Stimulated activated CD4-positive, alpha-beta T cell treated with anti-CD3 and anti-CD28 coated beads, Interleukin-15, amount 100 ng/mL, for 48 hours (primary cell): ENCODE measurements around the gene ANKRD53.
A peak's percentile ranks its signal among the peaks of the same experiment; 100 is the strongest.
"Not testable (repeated sequence)": the region's sequence is repeated elsewhere in the genome, so short reads cannot be mapped to it uniquely, and the experiment has no call there.

Source experiments
- DNase-seq, 2 donors: peaks; one replicate each; pipeline ENCODE4 v3.0.0-alpha.2; 2020; ENCODE audit warnings: low read depth in 2 of 2

The ANKRD53 gene

DNA sequence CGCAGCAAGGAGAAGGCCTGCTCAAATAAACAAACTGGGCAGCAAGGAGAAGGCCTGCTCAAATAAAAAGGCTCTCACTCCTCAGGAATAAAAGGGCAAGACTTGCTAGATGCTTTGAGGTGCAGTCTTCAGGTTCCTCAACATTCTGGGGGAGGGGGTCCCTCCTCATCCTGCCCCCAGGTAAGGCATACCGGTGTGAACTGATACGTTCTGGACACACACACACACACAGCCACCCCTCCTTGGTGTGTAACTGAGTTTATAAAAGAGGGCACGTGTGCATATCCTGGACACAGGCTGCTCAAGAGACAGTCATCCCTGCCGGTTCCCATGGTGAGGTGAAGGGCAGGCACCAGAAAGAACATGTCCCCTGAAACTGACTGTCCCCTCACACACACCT, 11.8 kb downstream of the ANKRD53 start:
- no peak for DNase-seq

DNA sequence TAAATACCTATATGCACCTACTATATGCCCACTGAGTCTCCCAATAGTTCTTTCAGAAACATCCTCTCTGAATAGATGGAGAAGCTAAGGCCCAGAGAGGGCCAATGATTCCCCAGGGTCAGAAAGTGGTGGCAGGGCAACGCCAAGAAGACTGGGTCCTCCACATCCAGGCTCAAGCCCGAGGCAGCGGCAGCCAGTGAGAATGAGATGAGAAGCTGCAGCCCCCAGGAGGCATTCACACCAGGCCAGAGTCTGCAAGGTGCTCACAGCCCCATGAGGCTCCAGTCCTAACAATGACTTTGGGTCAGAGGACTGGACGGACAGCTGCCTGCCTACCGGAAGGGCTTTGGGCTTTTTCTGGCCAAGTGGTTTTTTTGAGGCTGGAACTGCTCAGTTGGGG, 12.7 kb downstream of the ANKRD53 start:
- DNase-seq = no peak

DNA sequence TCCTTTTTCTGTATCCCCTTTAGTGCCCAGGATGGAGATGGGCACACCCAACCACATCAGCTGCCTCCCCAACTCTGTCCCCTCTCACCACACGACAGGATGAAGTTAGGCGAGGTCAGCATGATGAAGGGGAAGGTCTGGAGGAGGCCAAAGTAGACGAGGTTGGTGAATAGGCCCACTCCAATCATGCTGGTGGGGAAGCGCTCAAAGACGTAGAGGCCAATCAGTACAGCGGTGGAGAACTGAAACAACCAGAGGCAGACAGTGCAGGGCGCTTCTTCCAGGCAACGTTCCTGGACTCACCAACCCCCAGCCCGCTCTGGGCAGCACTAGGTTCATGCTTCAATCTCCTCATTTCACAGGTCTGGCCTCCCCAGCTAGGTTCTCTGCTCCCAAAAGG, 13.3 kb downstream of the ANKRD53 start:
- no peak for DNase-seq

DNA sequence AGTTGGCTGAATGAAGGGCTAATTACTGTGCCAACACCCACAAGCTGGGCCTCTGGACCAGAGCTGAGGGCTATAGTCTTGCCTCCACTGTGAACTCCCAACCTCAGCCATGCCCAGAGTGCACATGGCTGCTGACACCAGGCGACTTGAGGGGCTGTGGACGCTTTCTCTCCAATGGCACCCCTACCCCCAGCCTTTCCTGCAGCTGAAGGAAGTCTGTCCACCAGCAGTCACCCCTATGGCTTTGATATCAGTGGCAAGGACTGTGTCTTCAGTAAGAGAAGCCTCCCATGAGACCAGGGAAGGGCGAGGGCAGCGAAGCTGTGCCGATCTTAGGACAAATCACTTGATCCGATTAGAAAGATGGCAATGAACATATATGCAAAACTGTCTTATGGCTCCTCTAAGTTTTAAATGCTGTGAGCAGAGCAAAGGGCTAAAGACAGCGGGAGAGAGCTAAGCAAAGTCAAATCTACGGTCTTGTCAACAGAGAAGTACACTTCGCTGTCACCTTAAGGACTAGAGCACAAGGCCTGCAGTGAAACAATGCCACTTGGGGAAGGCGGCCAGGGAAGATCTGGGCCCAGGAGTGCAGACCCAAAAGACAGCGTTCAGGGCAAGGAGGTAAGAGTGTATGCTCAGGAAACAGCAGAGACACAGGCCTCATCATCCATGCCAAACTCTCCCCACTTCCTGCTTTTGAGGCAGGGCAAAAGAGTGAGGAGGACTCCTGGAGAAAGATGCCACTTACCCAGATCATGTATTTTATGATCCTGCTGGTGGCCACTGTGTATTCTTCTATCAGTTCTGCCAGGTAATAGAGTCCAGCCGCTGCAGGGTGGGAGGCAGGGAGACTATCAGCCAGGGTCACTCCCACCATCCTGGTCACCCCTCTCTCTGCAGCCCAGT, 14.8 kb downstream of the ANKRD53 start:
- DNase-seq = no peak

DNA sequence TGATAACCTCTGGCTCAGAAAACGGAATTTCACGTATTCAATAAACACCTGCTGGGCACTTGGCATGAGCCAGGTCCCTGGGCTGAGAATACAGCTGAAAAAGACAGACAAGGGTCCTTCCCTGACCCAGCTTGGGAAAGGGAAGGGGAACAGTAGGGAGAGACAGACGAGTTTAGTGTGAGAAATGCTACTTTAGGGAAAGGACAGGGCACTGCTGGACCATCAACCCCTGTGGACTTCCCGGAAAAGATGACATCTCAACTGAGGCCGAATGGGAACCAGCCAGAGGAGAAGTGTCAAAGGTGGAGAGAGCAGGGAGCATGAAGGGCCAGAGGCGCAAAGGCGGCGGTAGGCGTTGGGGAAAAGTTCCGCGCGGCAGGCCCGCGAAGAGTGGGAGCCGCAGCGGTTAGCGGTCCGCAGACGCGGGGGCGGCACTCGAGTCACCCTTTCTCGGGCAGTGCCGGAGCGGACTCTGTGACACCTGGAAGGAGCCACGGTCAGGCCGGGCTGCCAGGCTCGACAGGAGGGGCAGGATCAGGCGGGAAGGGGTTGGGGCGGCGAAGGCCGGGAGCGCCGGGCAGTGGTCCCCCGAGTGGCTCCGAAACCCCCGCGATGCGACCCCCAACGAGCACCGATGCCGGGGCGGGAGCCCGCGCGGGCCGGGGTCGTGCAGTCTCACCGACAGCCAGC, 15.7 kb downstream of the ANKRD53 start:
- no peak for DNase-seq

DNA sequence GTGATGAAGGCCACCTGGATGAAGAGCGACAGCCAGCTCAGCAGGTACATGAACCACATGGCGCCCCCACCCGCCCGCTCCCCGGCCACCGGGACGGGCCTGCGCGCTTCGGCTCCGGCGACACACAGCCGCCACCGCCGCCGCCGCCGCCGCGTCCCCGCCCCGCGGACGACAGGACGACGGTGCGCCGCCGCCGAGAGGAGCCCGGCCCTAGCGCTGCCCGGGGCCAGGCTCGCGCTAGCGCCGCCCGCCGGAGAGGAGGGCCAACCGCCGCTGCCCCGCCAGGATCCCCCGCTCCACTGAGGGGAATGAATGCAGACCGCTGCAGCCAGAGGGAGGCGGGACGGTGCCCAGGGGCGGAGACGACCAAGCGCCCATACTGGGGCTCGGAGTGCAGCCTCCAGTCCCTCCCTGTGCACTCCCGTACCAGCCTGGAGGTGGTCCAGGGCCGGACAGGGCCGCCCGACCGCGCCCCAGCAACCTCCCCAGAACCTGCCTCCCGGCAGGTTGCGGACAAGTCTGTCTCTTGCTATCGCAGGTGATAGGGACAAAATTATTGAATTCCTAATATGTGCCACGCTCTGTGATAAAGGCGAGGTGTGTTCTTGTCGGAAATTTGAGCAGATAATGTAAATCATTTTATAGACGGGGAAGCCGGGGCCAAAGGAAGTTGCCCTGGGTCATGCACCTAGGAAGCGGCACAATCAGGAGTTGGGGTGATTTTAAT, 16.4 kb downstream of the ANKRD53 start, which contains the start of gene TEX261:
TSS of gene TEX261 (minus strand) at position 175 of the 727 bp plus-strand sequence. CDS start at position 59, 116 bp downstream.
- peak; percentile 81 to 90 for DNase-seq

DNA sequence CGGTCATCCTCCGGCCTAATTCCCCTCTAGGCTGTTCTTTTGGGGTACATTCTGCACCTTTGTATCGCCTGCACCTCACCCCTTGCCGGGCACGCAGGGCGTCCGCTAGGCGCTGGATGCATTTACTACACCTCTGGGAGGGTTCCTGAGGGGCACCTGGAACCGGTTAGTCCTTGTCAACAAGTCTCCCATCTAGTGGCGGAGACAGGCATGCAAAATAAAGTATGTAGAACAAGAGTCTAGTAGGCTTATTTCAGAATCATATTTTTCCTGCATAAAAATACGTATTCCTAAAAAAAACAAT, 16.9 kb downstream of the ANKRD53 start:
- DNase-seq = peak in 1 of 2 donors; percentile 40

DNA sequence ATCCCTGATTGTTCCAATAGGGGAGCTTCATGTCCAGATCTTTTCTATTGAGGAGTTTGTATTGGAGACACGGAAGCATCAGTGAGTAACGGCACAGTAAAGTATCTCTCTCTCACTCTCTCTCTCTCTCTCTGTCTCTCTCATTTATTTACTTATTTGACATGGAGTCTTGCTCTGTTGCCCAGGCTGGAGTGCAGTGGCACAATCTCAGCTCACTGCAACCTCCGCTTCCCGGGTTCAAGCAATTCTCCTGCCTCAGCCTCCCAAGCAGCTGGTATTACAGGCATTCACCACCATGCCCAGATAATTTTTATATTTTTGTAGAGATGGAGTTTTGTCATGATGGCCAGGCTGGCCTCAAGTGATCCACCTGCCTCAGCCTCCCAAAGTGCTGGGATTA, 20.5 kb downstream of the ANKRD53 start:
- DNase-seq = not testable (repeated sequence)

DNA sequence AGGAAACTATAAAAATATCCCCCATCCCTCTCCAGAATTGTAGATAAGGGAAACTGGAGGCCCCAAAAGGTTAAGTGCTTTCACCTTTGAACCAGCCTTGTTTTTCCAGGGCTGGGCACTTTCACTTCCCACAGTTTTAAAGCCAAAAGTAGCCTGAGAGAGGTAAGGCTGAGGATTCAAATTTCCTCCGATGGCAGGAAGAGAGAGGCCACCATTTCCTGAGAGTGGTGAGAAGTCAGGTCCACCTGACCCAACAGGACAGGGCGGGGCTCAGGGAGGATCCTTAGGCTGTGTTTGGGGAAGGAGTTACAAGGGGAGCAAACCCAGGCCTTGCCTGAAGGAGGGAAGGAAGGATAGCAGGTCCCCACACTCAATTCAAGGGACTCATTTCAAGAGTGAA, 20.9 kb downstream of the ANKRD53 start:
- no peak for DNase-seq

DNA sequence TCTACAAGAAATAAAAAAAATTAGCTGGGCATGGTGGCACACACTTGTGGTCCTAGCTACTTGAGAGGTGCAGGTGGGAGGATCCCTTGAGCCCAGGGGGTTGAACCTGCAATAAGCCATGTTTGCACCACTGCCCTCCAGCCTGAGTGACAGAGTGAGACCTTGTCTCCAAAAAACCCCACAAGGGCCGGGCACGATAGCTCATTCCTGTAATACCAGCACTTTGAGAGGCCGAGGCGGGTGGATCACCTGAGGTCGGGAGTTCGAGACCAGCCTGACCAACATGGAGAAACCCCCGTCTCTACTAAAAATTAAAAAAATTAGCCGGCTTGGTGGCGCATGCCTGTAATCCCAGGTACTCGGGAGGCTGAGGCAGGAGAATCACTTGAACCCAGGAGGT, 21.5 kb downstream of the ANKRD53 start:
- DNase-seq = not testable (repeated sequence)

DNA sequence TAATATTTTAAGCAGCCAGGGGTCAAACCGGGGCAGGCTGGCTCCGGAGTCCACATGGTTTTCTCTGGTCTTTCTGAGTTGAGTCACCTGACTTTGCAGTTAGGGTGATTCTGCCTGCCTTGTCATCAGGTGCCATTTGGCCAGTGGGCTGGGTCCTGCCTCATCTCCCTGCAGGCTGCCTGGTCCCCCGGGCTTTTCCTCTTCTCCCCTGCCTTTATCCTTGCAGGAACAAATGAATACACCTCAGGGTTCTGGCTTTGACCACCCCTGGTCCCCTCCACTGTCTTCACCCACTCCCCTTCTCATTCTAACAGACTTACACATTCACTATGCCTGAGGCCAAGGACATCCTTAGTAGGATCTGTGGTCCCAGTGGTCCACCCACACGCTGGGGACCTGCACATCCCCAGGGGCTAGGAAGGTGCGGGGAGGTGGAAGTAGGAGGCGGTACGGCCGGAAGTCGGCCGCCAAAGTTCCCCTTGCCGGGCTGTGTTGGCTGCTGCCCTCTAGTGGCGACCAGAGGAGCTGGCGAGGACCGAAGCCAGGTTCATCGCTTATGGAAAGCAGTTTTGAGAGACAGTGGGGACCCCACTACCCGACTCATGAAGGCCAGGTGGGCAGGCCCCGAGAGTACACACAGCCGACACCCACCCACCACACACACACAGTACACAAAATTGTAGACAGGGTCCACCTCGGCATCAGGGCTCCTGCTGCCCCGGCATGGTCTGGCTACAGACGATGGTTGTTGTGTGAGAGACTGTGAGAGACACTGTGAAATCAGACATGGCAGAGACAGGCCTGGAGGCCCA, 22.6 kb downstream of the ANKRD53 start:
- peak; percentile 72 to 80 for DNase-seq

DNA sequence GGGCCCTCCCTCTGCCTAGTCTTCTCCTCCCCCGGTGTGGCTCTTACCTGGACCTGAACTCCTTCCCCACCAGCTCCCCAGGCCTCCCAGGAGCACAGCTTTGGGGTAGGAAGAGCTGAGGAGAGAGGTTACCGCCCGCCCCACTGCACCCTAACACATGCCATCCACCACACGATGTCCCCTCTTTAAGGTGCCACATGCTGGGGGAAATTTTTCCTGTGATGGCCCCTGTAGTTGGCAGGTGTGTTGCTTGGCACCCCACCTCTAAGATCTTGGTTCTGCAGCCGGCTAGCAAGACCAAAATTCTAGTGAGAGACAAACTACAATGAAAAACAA, 23.1 kb downstream of the ANKRD53 start:
- no peak for DNase-seq

DNA sequence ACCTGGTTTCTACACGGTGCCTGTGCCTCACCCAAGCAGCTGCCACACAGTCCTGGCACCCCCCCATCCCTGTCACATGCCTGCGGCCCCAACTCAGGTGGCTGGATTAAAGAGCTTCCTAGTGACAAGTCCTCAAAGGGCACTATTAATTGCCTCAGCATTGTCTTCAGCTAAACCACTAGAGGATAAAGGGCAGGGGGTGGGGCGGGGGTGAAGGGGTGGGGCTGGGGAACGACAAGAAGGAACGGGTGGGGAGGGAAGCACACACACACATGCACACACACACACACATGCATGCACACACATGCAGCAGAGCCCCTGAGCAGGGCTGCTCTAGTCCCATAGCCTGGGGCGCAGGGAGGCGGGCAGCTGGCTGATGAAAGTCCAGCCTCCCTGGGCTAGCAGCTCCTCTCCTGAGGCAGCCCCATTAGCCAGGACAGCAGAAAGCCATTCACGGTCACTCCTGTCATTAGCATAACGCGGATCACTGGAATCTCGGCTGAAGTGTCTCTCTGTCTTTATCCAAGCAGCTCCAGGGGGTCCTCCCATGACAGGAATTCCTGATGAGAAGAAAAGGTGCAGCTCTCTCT, 23.6 kb downstream of the ANKRD53 start:
- no peak for DNase-seq

DNA sequence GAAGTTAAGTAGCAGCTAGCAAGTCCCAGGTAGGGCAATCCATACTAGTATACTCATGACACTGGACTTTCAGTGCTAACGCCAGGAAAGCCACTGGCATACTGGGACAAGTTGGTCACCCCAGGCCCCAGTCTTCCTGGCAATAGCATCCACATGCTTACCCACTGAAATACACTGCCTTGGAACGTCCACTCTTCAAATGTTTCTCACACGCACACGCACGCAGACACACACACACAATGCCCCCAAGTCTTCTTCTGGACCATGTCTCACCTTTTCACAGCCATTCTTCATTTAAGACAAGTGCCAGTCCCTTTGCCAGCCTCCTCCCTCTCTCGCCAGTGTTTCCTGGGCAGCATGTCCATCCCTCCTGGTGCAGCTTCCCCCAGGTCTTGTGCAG, 25.0 kb downstream of the ANKRD53 start:
- no peak for DNase-seq

DNA sequence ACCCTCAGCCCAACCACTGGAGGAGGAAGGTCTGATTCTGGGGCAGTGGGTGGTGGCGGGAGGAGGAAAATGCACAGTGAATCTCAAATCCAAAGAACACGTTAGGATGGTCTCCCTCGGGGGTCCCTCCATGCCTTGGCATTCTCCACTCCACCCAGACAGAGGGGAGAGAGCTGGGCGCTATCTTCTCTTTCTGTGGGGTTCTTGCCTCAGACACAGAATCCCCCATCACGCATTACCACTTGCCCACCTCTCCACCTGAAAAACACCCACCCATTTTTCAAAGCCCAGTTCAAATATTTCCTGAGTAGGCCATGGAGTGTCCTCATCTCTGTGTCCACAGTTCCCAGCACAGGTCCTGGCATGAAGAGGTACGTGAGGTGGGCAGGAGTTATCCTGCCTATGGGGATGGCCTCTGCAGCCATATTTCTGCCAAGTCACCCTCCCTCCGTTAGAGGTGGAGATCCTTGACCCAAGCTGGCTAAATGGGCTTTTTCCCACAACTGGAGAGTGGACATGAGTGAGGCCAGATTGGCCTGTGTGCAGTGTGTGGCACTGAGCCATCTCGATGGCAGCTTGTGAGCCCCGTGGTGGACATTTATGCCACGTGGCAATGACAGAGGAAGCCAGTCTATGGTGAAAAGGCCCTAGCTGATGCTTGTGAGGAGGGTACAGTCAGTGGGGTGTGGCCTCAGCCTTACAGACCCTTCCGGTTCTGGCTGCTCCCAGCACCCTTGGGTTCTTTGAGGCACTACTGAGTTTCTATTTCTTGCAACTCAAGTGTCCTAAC, 25.7 kb downstream of the ANKRD53 start:
- no peak for DNase-seq

DNA sequence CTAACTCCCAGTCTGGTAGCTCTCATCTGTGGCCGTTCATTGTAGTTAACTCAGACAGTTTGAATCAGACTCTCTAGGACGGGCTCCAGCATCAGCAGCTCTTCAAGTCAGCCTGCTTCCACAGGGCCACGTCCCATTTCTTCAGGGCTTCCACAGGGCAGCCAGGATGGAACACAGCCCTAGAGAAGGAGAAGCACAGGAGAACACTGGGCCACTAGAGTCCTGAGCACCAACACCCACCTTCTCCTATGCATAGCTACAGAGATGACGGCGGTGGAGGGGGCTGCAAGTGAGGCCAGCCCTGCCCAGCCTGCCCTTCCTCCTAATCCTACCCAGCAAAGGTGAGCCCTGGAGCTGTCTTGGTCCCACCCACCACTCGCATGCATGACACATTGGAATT, 26.4 kb downstream of the ANKRD53 start:
- no peak for DNase-seq

DNA sequence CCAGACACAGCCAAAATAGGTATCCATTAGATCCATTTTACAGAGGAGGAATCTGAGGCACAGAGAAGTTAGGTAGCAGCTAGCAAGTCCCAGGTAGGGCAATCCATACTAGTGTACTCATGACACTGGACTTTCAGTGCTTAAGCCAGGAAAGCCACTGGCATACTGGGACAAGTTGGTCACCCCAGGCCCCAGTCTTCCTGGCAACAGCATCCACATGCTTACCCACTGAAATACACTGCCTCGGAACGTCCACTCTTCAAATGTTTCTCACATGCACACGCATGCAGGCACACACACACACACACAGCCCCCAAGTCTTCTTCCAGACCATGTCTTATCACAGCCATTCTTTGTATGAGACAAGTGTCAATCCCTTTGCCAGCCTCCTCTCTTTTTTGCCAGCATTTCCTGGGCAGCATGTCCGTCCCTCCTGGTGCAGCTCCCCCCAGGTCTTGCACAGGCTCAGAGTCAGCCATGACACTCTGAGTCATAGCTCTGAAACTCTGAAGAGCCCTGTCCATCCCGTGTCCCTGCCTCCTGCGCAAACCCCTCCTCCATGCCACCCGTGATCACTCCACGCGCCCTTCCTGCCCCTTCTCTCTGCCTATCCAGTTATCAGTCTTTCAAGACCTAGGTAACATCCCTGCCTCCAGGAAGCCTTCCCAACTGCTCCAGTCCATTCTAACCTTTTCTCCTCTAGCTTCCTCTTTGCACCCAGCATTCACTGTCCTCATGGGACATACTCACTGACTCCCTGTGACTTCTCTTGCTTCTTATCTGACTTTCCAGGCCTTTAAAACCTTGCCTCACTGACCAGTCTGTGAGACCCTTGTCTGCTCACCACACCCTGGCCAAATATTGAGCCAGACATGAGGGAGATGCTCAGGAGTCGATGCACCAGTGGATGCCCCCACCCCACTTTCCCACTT, 27.1 kb downstream of the ANKRD53 start:
- DNase-seq = no peak

DNA sequence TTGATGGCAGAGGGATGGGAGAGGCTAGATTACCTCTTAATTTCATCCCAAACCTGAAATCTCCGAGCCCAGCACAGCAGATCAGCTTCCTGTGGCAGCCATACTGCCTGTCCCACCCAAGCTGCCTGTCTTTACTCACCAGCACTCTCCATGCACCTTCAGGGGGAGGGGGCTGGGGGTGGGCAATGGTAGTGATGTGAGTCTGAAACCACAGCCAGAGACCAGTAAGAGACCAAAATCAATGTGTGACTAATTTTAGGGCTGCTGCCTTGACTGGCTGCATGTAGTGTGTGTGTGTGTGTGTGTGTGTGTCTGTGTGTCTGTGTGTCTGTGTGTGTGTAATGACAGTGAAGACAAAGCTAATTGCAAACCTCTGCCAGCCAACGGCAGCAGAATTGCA, 27.9 kb downstream of the ANKRD53 start:
- DNase-seq = no peak

DNA sequence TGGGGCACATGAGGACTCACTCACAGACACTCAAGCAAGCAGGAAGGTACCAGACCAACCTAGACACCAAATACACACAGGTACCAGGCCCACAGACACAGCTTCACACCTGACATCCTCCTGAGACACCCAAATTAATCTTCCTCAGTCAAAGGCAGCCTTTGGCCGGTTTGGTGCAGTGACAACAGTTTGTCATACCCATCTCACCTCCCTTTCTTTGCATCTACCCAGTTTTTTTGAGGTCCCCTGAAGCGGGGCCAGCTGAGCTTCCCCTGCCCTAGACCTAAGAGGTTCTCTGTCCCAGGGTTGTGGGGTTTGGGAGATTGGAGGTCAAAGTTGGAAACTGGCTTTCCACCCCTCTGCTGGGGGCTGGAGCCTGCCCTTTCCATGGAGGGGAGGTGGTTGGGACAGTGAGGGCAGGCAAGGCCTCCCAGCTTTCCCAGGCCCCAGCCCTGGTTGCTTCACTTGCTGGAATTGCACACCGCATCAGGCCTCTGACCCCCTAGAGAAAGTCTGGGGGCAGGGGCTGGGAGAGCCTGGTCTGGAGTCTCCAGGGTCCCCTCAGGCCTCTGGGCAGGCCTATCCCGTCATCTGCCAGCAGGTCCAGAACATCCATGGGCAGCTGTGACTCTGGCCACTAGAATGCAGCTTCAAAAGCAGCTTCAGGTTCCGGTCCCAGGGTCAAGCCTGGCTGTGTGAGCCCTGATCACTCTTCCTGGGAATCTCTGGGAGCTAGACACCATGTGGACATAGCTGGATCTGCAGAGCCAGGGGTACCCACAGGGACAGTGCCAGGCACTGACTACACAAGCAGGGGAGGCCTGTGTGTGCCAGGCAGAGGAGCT, 28.7 kb downstream of the ANKRD53 start:
- no peak for DNase-seq
